ENCODE measurements around the gene CFAP251.

DNA sequence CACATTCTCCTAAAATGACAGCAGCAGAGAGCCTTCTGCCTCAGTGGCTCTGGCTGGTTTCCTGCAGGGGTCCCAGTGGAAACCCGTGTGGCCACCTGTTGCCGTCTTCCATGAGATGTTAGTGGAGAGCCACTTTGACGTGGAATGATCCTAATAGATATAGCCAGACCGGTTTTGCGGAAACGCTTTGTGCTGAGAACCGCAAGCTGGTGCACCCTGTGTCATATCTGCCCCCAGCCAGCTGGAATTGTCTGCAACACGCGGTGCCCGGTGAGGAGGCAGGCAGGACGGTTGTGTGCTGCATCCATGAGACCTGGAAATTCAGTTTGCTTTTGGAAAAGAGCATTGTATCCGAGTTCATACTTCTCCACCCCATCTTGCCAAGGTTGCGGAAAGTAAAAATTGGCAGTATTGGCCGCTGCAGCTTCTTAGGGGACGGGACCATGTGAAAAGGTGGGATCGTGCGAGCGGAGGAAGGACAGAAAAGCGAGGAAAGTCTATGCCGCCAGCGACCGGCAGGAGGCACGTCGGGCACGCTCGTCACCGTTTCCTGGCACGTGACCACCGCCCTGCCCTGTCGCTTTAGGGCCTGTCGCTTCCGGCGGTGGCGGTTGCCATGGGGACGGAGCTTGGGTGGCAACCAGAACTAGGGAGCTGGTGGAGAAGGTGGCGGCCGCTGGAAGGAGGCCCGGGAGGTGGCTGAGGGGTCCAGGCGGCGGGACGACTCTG is at the start of gene CFAP251:
- TF ChIP-seq, protein P1, sequence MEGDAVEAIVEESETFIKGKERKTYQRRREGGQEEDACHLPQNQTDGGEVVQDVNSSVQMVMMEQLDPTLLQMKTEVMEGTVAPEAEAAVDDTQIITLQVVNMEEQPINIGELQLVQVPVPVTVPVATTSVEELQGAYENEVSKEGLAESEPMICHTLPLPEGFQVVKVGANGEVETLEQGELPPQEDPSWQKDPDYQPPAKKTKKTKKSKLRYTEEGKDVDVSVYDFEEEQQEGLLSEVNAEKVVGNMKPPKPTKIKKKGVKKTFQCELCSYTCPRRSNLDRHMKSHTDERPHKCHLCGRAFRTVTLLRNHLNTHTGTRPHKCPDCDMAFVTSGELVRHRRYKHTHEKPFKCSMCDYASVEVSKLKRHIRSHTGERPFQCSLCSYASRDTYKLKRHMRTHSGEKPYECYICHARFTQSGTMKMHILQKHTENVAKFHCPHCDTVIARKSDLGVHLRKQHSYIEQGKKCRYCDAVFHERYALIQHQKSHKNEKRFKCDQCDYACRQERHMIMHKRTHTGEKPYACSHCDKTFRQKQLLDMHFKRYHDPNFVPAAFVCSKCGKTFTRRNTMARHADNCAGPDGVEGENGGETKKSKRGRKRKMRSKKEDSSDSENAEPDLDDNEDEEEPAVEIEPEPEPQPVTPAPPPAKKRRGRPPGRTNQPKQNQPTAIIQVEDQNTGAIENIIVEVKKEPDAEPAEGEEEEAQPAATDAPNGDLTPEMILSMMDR (IDR thresholded peaks at IDR 0.05) = peak; percentile 56 to 95 (median 77)
- TF ChIP-seq POLR2A (IDR thresholded peaks at IDR 0.05) = no peak

Data from esophagus squamous epithelium (tissue), 4 donors.